ENCODE data around the gene IP6K1.
"Not testable (repeated sequence)": the region's sequence is repeated elsewhere in the genome, so short reads cannot be mapped to it uniquely, and the experiment has no call there.

IP6K1 gene

DNA sequence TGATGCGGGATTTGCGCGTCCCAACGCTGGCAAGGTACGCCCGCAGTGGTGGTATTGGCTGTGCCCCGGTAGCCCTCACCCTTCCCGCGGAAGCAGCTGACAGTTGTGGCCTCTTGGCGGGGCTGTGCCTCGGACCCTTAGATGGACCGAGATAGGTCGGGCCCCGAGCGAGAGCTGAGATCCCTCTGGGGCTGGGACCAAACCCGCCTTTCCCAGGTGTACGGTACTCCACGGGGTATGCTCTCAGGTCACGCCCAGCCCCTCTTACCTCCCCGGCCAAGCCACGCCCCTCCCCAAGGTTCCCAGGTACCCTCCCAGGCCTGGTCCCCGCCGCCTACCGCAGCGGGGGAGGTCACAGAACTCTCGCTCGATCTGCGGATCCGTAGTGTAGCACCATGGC is 100.0 kb downstream of the IP6K1 start:
- not testable (repeated sequence) for DNase-seq

DNA sequence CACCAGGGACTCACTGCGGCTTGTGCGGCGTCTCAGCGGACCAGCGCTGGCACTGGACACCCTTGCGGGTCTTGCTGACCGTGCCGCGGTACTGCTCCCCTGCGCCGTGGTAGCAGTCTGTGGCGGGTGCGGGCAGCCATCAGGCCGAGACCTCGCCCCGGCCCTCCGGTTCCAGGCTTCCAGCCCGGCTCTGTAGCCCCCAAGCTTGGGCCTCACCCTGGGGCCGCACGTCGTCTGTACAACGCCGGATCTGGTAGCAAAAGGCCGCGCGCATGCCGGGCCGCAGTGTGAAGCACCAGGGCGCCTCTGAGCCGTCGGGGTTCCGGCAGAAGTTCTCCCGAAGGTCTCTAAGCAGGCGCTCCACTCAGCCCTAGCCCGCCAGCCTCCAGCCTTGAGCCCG is 100.5 kb downstream of the IP6K1 start:
- DNase-seq, result not testable (repeated sequence)

- not testable (repeated sequence) for DNase-seq
Observed at GRCh38 chr3:49685103-49685502, 101.2 kb downstream of the IP6K1 start.

GRCh38 chr3:49684453-49684852 is 101.9 kb downstream of the IP6K1 start:
- DNase-seq, result not testable (repeated sequence)

- DNase-seq, result no peak
Observed at GRCh38 chr3:49683162-49683561, 103.2 kb downstream of the IP6K1 start.

DNA sequence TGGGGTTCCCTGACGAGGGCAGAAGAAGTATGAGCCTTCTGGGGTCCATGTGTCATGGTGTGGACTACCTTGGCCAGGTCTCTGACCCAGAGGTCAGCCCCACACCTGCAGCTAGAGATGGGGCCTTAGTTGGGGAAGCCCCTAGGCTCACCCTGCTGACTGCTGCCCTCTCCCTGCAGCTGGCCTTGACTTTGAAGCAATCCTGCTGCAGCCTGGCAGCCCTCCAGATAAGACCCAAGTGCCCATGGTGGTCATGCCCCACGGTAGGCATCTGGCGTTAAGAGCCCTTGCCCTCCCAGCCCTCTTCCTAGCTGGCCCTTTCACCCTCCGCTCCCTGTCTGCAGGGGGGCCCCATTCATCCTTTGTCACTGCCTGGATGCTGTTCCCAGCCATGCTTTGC is 104.8 kb downstream of the IP6K1 start:
- no peak for DNase-seq

GRCh38 chr3:49681232-49681522 is 105.2 kb downstream of the IP6K1 start:
- no peak for DNase-seq

DNA sequence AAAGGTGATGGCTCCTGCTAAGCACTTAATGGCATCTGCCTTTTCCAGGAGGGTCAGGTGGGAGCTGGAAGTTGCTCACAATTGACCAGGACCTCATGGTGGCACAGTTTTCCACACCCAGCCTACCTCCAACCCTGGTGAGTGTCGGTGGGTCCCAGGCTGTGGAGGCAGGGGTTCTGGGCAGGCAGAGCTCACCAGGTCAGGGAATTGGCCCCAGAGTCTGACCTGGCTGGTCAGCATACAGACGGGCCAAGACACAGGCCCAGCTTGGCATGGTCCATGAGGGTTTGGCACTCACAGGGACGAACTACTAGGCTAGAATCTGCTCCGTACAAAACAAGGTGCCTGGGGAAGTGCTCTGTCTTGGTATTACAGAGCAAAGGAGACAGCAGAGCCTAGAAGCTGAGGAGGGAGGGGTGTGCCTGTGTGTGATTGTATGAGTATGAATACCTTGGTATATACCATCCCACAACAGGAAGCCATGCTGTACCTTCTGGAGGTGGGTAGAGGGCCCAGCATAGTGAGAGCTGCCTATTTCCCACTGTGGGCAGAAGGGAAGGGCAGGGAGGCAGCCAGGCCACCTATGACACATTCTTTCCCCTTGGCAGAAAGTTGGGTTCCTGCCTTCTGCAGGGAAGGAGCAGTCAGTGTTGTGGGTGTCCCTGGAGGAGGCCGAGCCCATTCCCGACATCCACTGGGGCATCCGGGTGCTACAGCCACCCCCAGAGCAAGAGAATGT is 105.7 kb downstream of the IP6K1 start:
- DNase-seq, result no peak

DNA sequence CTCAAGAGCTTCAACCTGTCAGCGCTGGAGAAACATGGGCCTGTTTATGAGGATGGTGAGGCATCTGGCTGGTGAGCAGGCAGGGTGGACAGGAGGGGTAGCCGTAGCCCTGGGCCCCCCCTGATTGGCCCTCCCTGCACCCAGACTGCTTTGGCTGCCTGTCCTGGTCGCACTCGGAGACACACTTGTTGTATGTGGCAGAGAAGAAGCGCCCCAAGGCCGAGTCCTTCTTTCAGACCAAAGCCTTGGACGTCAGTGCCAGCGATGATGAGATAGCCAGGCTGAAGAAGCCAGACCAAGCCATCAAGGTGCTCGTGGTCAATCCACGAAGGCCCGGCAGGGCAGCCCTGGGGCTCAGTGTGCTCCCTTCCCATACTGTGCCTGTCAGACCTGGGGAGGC is 110.4 kb downstream of the IP6K1 start:
- DNase-seq, result no peak

- DNase-seq, result no peak
Observed at GRCh38 chr3:49674497-49674983, 111.8 kb downstream of the IP6K1 start.
